ENCODE results near the gene SLC25A33. TPM values are rescaled to one million over a fixed set of nuclear protein-coding genes. Genes with fewer than 3 reads are reported as not detected.

SLC25A33 gene
- total RNA-seq, 4 donors from 2014 or later = 1.0 to 6.1 (median 3.3) TPM

- no peak overlapping the region for H3K27ac ChIP-seq
- intact Hi-C loops (cut with DNase I; ENCODE audit: low total_unique reads) = no loop called here
- H3K4me3 ChIP-seq = no peak overlapping the region
- peaks cover 0 to 6% of the 10 kb centered on the region in 2 donors for H3K4me1 ChIP-seq
- TF ChIP-seq CTCF (IDR thresholded peaks at IDR 0.05) = no peak
- no peak for TF ChIP-seq POLR2A (IDR thresholded peaks at IDR 0.05)
- H3K27me3 ChIP-seq = no peaks in the 10 kb centered on the region
- no peak for DNase-seq
- H3K36me3 ChIP-seq = no peaks in the 10 kb centered on the region
- no peaks in the 10 kb centered on the region for H3K9me3 ChIP-seq
These were observed 52.6 kb downstream of the SLC25A33 start for GRCh38 chr1:9591669-9592509.

- Histone ChIP-seq H3K36me3 (no peaks in the 10 kb centered on the region), H3K27ac (no peak overlapping the region)
These were observed 53.3 kb downstream of the SLC25A33 start for GRCh38 chr1:9592510-9593075.

GRCh38 chr1:9593147-9593491 lies 53.9 kb downstream of the SLC25A33 start:
- intact Hi-C loops (cut with DNase I; ENCODE audit: low total_unique reads) = no loop called here
- H3K27me3 ChIP-seq = no peaks in the 10 kb centered on the region
- no peaks in the 10 kb centered on the region for H3K36me3 ChIP-seq
- peak overlapping the region in 1 of 2 donors; percentile 18 for H3K27ac ChIP-seq
- H3K9me3 ChIP-seq = no peaks in the 10 kb centered on the region
- no peak overlapping the region for H3K4me3 ChIP-seq
- no peak for DNase-seq
- no peak for TF ChIP-seq POLR2A (IDR thresholded peaks at IDR 0.05)
- no peak for TF ChIP-seq CTCF (IDR thresholded peaks at IDR 0.05)
- H3K4me1 ChIP-seq = peaks cover 0 to 6% of the 10 kb centered on the region in 2 donors

More at GRCh38 chr1:9592510-9593075, 53.3 kb downstream of the SLC25A33 start:
- intact Hi-C loops (cut with DNase I; ENCODE audit: low total_unique reads) = no loop called here
- Histone ChIP-seq H3K4me3 (no peak overlapping the region), H3K27me3 (no peaks in the 10 kb centered on the region), H3K9me3 (no peaks in the 10 kb centered on the region), H3K4me1 (peaks cover 0 to 6% of the 10 kb centered on the region in 2 donors)
- no peak for DNase-seq
- no peak for TF ChIP-seq POLR2A (IDR thresholded peaks at IDR 0.05)
- no peak for TF ChIP-seq CTCF (IDR thresholded peaks at IDR 0.05)

- no peaks in the 10 kb centered on the region for H3K36me3 ChIP-seq
- no peaks in the 10 kb centered on the region for H3K27me3 ChIP-seq
- peaks cover 0 to 6% of the 10 kb centered on the region in 2 donors for H3K4me1 ChIP-seq
- peak in 1 of 2 donors; percentile 48 for DNase-seq
- TF ChIP-seq POLR2A (IDR thresholded peaks at IDR 0.05) = no peak
- TF ChIP-seq CTCF (IDR thresholded peaks at IDR 0.05) = no peak
- H3K27ac ChIP-seq = peak overlapping the region in 1 of 2 donors; percentile 18
- H3K4me3 ChIP-seq = no peak overlapping the region
- intact Hi-C loops (cut with DNase I; ENCODE audit: low total_unique reads) = no loop called here
- H3K9me3 ChIP-seq = no peaks in the 10 kb centered on the region
These were observed 54.5 kb downstream of the SLC25A33 start for GRCh38 chr1:9593492-9594465.

Measured in uterus (tissue), 4 donors.